ENCODE data around the gene COA3.

Gene COA3

GRCh38 chr17:42798383-42799380 is at the start of gene COA3, which contains the start of gene CNTD1:
COA3 (minus strand) TSS chr17:42798704; CDS start chr17:42798681, 23 bp downstream.
CNTD1 (plus strand) TSS chr17:42798861; CDS start chr17:42799068, 207 bp downstream.
- intact Hi-C loops (cut with DNase I) = no loop called here

GRCh38 chr17:42848093-42848492 is 49.6 kb upstream of the COA3 start:
- no peak for DNase-seq
- intact Hi-C loops (cut with DNase I) = no loop called here

More at GRCh38 chr17:42798383-42799380, at the start of gene COA3, which contains the start of gene CNTD1:
- peak; percentile 81 to 98 (median 88) for DNase-seq

- no peak for DNase-seq
Observed at GRCh38 chr17:42846594-42847280, 48.2 kb upstream of the COA3 start.

GRCh38 chr17:42845918-42846593 is 47.6 kb upstream of the COA3 start:
- DNase-seq = no peak
- intact Hi-C loops (cut with DNase I) = no loop called here

More at GRCh38 chr17:42846594-42847280, 48.2 kb upstream of the COA3 start:
- intact Hi-C loops (cut with DNase I) = no loop called here

GRCh38 chr17:42845556-42845917 is 47.0 kb upstream of the COA3 start:
- intact Hi-C loops (cut with DNase I) = no loop called here
- no peak for DNase-seq

GRCh38 chr17:42844761-42845555 is 46.5 kb upstream of the COA3 start:
- intact Hi-C loops (cut with DNase I) = loop anchor here (5.0 kb wide), 1 partner anchor 152 kb away; the partner anchor contains the start of gene RPL27
- no peak for DNase-seq

- intact Hi-C loops (cut with DNase I) = loop anchor here (5.0 kb wide), 1 partner anchor 153 kb away; the partner anchor contains the start of gene RPL27
- no peak for DNase-seq
Observed at GRCh38 chr17:42844271-42844670, 45.8 kb upstream of the COA3 start, which contains the start of gene AOC2. AOC2 (plus strand) TSS chr17:42844580; CDS start chr17:42844627, 47 bp downstream.

GRCh38 chr17:42843358-42843934 is 44.9 kb upstream of the COA3 start:
- peak in 2 of 10 donors; percentile 26 to 45 for DNase-seq
- intact Hi-C loops (cut with DNase I) = loop anchor here (2.0 to 5.0 kb wide), 2 partner anchors 93 to 154 kb away; partner anchors contain the start of gene RPL27

GRCh38 chr17:42841975-42842685 is 43.6 kb upstream of the COA3 start:
- DNase-seq = no peak
- intact Hi-C loops (cut with DNase I) = loop anchor here (2.0 to 5.0 kb wide), 2 partner anchors 95 to 155 kb away; partner anchors contain the start of gene RPL27

- no peak for DNase-seq
- intact Hi-C loops (cut with DNase I) = no loop called here
Observed at GRCh38 chr17:42835732-42836131, 37.2 kb upstream of the COA3 start.

GRCh38 chr17:42833767-42834422 is 35.4 kb upstream of the COA3 start:
- DNase-seq = no peak
- intact Hi-C loops (cut with DNase I) = no loop called here

- peak; percentile 89 to 98 (median 92) for DNase-seq
- intact Hi-C loops (cut with DNase I) = no loop called here
Observed at GRCh38 chr17:42832934-42833766, 34.6 kb upstream of the COA3 start, which contains the start of gene PSME3. PSME3 (plus strand) TSS chr17:42833397; CDS start chr17:42833632, 235 bp downstream.

GRCh38 chr17:42832213-42832933 is 33.9 kb upstream of the COA3 start:
- DNase-seq = no peak
- intact Hi-C loops (cut with DNase I) = no loop called here

- DNase-seq = no peak
- intact Hi-C loops (cut with DNase I) = no loop called here
Observed at GRCh38 chr17:42830971-42831370, 32.5 kb upstream of the COA3 start.

- intact Hi-C loops (cut with DNase I) = loop anchor here (10.0 kb wide), 1 partner anchor 103 kb away; no protein-coding TSS in a partner anchor
- DNase-seq = no peak
Observed at GRCh38 chr17:42827472-42827871, 29.0 kb upstream of the COA3 start.

GRCh38 chr17:42821176-42821575 is 22.7 kb upstream of the COA3 start:
- intact Hi-C loops (cut with DNase I) = loop anchor here (10.0 kb wide), 1 partner anchor 96 kb away; no protein-coding TSS in a partner anchor
- DNase-seq = no peak
